Measurements from ENCODE around the gene FGF6.

DNA sequence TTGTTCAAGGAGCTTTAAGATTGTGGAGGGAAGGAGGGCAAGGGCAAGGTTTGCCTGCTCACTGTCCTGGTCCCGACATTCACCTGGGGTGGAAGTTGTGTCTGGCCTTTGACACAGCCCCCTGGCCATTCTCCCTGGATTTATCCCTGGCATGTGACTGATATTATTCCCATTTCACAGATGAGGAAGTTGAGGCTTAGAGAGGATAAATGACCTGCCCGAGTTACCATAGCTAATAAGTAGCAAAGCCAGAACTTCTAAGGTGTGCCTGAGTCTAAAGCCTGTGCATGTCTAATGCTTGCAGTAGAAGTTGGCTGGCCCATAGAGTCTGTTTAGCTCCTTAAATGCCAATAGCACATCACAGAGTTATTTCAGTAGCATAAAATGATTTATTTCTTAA is 720 bp upstream of the FGF6 start:
- TF ChIP-seq, protein P1, sequence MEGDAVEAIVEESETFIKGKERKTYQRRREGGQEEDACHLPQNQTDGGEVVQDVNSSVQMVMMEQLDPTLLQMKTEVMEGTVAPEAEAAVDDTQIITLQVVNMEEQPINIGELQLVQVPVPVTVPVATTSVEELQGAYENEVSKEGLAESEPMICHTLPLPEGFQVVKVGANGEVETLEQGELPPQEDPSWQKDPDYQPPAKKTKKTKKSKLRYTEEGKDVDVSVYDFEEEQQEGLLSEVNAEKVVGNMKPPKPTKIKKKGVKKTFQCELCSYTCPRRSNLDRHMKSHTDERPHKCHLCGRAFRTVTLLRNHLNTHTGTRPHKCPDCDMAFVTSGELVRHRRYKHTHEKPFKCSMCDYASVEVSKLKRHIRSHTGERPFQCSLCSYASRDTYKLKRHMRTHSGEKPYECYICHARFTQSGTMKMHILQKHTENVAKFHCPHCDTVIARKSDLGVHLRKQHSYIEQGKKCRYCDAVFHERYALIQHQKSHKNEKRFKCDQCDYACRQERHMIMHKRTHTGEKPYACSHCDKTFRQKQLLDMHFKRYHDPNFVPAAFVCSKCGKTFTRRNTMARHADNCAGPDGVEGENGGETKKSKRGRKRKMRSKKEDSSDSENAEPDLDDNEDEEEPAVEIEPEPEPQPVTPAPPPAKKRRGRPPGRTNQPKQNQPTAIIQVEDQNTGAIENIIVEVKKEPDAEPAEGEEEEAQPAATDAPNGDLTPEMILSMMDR (IDR thresholded peaks at IDR 0.05) = no peak
- no peak for TF ChIP-seq POLR2A (IDR thresholded peaks at IDR 0.05)
- TF ChIP-seq POLR2AphosphoS5 (IDR thresholded peaks at IDR 0.05) = no peak
- no peak for TF ChIP-seq EP300 (IDR thresholded peaks at IDR 0.05)
